Effector CD8-positive, alpha-beta T cell (primary cell): Measurements from ENCODE around the gene LRRC75A.
"Not testable (repeated sequence)": the region's sequence is repeated elsewhere in the genome, so short reads cannot be mapped to it uniquely, and the experiment has no call there.

ENCODE experiments used
- DNase-seq: peaks from one replicate; lab custom pipeline; 2025; lab: John Stamatoyannopoulos, UW

The LRRC75A gene

GRCh38 chr17:16398270-16399267 is 93.4 kb downstream of the LRRC75A start:
- no peak for DNase-seq

DNA sequence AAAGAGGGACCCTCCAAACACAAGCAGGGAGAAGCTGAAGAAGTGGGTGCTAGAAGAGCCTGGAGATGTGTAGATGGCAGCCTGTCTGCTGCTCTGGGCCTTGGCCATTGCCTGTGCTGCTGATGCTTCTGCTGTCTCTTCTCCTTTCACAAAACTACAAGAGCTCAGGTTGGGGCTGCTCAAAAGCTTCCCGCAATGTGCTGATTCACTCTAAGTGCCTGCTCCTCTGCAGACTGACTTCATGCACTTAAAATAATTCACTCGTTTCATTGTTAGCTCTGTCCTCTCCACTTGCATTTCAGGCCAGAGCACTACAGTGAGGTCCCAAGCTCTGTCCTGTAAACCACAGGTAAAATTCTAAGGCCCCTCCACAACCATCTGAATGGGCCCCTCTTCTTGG is 95.3 kb downstream of the LRRC75A start:
- DNase-seq, result not testable (repeated sequence)

DNA sequence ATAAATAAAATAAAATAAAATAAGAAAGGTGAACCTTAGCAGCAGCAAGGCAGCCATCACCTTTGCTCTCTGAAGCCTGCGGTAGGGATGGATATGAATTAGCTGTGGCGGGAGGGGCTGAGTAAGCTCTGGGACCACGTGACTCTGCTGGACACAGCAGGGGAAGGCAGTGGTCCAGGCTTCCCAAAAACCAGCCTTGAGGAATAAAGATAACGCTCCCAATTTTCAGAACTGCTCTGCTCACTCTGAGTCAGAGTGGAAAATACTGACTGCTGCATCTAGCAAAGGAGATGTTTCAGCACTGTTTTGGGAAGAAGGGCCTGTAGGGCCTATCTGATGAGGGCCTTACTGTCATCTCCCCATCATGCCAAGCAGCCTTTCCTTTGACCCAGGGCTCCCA is 96.1 kb downstream of the LRRC75A start:
- DNase-seq, result not testable (repeated sequence)

- DNase-seq, result not testable (repeated sequence)
These were observed 99.5 kb downstream of the LRRC75A start for GRCh38 chr17:16392491-16392890.
